BE2C (cell line): ENCODE measurements around the gene ST13.
"Not testable (repeated sequence)": the region's sequence is repeated elsewhere in the genome, so short reads cannot be mapped to it uniquely, and the experiment has no call there.

Source experiments
- DNase-seq: peaks from one replicate; pipeline ENCODE4 v3.0.0-alpha.2; 2020
- H3K27me3 ChIP-seq: fragments of 250-450 bp; sonication (Bioruptor Pico); 2 replicates; pipeline ENCODE4 v1.5.1; 2020; ENCODE audit warnings: mild to moderate bottlenecking
- H3K36me3 ChIP-seq: fragments of 250-450 bp; sonication (Bioruptor Pico); 2 replicates; pipeline ENCODE4 v1.5.1; 2020; ENCODE audit warnings: mild to moderate bottlenecking
- H3K4me1 ChIP-seq: fragments of 250-450 bp; sonication (Bioruptor Pico); 2 replicates; pipeline ENCODE4 v1.5.1; 2020
- H3K4me3 ChIP-seq: 2 replicates; pipeline ENCODE4 v1.5.1; 2011; ENCODE audit warnings: low read depth, low read length
- H3K9me3 ChIP-seq: fragments of 250-450 bp; sonication (Bioruptor Pico); 2 replicates; pipeline ENCODE4 v1.5.1; 2020
- TF ChIP-seq, protein P1 (sequence below): IDR thresholded peaks from 2 replicates; pipeline ENCODE4 v1.5.1; 2012; ENCODE audit warnings: mild to moderate bottlenecking, low read depth, low read length

The ST13 gene

DNA sequence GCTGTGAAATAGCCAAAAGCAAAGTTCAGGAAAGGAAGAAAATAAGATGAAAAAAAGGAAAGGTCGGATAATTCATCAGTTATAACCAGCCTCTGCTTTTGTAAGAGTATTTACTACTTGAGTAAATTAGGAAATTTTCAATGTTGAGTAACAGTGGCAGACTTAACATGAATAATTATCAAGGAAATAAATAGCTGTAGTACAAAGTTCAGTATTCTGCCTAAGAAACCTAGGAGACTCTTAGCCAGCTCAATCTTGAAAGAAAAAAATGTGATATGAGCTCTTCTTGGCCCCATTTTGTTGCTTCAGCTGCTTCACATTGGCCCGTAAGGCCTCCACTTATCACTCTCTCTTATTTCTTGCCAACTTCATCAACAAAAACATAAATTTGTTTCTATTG, 22.5 kb upstream of the ST13 start:
- no peaks in the 10 kb centered on the region for H3K4me1 ChIP-seq
- no peak for DNase-seq
- H3K36me3 ChIP-seq, result peaks cover 31% of the 10 kb centered on the region
- H3K27me3 ChIP-seq, result no peaks in the 10 kb centered on the region
- no peak overlapping the region for H3K4me3 ChIP-seq
- TF ChIP-seq, protein P1, sequence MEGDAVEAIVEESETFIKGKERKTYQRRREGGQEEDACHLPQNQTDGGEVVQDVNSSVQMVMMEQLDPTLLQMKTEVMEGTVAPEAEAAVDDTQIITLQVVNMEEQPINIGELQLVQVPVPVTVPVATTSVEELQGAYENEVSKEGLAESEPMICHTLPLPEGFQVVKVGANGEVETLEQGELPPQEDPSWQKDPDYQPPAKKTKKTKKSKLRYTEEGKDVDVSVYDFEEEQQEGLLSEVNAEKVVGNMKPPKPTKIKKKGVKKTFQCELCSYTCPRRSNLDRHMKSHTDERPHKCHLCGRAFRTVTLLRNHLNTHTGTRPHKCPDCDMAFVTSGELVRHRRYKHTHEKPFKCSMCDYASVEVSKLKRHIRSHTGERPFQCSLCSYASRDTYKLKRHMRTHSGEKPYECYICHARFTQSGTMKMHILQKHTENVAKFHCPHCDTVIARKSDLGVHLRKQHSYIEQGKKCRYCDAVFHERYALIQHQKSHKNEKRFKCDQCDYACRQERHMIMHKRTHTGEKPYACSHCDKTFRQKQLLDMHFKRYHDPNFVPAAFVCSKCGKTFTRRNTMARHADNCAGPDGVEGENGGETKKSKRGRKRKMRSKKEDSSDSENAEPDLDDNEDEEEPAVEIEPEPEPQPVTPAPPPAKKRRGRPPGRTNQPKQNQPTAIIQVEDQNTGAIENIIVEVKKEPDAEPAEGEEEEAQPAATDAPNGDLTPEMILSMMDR, result no peak
- no peaks in the 10 kb centered on the region for H3K9me3 ChIP-seq

DNA sequence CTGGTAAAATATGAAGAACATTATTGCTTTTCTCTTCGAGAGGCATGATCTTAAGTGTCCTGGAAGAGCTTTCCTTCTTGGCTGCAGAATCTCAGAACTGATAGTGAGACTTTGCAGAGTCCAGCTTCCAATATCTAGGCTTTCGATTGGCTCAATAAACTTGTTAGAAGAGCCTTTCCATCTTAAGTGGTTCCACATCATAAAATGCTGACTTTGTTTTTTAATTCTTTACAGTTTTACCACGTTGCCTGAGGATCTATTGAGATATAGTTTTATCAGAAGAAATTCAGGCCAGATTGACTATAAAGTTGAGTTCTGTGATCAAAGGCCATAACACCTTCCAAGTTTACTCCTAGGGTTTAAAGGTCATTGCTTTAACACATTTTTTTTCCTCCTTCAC, 21.0 kb upstream of the ST13 start:
- TF ChIP-seq, protein P1, result no peak
- Histone ChIP-seq H3K4me3 (no peak overlapping the region), H3K4me1 (no peaks in the 10 kb centered on the region), H3K9me3 (no peaks in the 10 kb centered on the region), H3K27me3 (no peaks in the 10 kb centered on the region), H3K36me3 (peaks cover 18% of the 10 kb centered on the region)
- no peak for DNase-seq

DNA sequence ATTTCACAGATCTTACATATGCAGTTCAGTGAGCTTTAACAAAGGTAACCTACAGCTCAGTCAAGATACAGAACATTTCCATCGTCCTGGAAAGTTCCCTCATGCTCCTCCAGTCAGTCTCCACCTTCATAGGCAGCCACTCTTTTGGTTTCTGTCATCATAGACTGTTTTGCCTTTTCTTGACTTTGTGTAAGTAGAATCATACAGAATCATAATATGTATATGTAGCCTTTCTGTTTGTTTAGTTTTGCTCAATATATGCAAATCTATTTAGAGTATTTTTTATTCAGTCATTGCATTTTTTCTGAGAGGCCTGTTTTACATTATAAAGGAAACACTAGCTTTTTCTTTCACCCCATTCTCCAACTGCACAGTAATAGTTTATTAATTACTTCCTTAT, 20.5 kb upstream of the ST13 start:
- Histone ChIP-seq H3K27me3 (no peaks in the 10 kb centered on the region), H3K36me3 (peaks cover 17% of the 10 kb centered on the region), H3K9me3 (no peaks in the 10 kb centered on the region), H3K4me3 (no peak overlapping the region), H3K4me1 (no peaks in the 10 kb centered on the region)
- DNase-seq, result no peak
- TF ChIP-seq, protein P1, result no peak

DNA sequence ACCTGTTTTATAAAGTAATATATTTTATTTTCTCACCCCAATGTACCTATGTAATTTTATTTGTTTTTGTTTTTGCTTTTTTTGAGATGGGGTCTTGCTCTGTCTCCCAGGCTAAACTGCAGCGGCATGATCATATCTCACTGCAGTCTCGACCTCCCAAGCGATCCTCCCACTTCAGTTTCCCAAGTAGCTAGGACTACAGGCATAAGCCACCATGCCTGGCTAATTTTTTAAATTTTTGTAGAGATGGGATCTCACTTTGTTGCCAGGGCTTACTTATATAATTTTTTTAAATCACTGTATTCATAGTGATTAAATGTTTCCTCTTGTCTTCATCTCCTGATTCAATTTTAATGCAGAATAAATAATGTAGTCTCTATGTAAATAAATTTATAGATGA, 18.7 kb upstream of the ST13 start:
- H3K4me3 ChIP-seq, result no peak overlapping the region
- TF ChIP-seq, protein P1, result no peak
- H3K9me3 ChIP-seq, result no peaks in the 10 kb centered on the region
- no peaks in the 10 kb centered on the region for H3K27me3 ChIP-seq
- no peaks in the 10 kb centered on the region for H3K4me1 ChIP-seq
- no peak for DNase-seq
- H3K36me3 ChIP-seq, result peaks cover 14% of the 10 kb centered on the region

DNA sequence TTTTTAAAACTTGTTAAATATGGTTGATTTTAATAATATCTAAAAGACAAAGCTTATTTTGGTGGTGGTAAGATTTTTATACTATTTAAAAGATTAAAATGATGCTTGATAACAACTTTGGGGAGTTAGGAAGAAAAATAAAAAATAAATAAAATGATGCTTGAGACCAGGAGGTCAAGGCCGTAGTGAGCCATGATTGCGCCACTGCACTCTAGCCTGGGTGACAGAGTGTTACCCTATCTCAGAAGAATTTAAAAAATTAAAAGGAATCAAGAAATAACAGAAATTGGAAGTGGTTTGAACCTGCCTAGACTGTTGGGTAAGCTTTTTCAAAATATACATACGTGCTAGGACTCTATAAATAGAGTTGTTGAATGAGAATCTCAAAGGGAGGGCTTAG, 17.6 kb upstream of the ST13 start:
- no peak overlapping the region for H3K4me3 ChIP-seq
- peaks cover 17% of the 10 kb centered on the region for H3K36me3 ChIP-seq
- no peaks in the 10 kb centered on the region for H3K9me3 ChIP-seq
- H3K4me1 ChIP-seq, result no peaks in the 10 kb centered on the region
- DNase-seq, result no peak
- no peaks in the 10 kb centered on the region for H3K27me3 ChIP-seq
- TF ChIP-seq, protein P1, result no peak

DNA sequence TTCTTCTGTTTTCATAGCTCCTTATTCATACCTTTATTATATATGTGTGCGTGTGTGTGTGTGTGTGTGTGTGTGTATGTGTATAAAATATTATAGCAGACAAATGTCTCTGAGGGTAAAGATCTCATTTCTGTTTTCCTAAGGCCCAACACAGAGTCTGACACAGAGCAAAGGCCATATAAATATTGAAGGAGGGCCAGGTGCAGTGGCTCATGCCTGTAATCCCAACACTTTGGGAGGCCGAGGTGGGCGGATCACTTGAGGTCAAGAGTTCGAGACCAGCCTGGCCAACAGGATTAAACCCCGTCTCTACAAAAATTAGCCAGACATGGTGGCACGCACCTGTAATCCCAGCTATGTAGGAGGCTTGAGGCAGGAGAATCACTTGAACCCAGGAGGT, 11.9 kb upstream of the ST13 start:
- DNase-seq, H3K4me3 ChIP-seq, H3K27me3 ChIP-seq, H3K9me3 ChIP-seq, H3K4me1 ChIP-seq: not testable (repeated sequence)
- H3K36me3 ChIP-seq, result peaks cover 11% of the 10 kb centered on the region

DNA sequence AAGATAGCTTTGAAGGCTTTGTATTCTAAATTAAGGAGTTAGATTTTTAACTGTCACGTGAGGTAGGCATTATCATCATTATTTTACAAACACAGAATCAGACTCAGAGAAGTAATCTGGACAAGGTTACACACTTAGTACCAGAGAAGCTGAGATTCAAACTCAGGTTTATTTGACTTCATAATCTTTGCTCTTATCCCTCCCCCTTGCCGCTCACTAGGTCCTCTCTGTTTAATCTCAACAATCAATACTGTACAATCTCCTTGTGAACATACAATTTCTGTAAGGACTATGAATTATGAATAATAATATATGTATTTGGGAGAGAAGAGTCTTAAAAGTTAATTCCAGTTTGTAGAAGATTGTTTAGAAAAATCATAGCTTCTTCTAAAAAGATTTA, 10.7 kb upstream of the ST13 start:
- TF ChIP-seq, protein P1, result no peak
- no peaks in the 10 kb centered on the region for H3K27me3 ChIP-seq
- no peak for DNase-seq
- H3K9me3 ChIP-seq, result no peaks in the 10 kb centered on the region
- H3K4me1 ChIP-seq, result no peaks in the 10 kb centered on the region
- peaks cover 10% of the 10 kb centered on the region for H3K36me3 ChIP-seq
- H3K4me3 ChIP-seq, result no peak overlapping the region
